GM20000 (cell line): ENCODE data around the gene ITCH.

Source experiments
- DNase-seq: peaks from one replicate; pipeline ENCODE4 v3.0.0; 2012; ENCODE audit warnings: low spot score
- TF ChIP-seq, protein P1 (sequence below): IDR thresholded peaks from 2 replicates; pipeline ENCODE4 v1.5.1; 2012; ENCODE audit warnings: mild to moderate bottlenecking, control low read depth; ENCODE audit errors: extremely low read depth, missing control alignments

ITCH gene

DNA sequence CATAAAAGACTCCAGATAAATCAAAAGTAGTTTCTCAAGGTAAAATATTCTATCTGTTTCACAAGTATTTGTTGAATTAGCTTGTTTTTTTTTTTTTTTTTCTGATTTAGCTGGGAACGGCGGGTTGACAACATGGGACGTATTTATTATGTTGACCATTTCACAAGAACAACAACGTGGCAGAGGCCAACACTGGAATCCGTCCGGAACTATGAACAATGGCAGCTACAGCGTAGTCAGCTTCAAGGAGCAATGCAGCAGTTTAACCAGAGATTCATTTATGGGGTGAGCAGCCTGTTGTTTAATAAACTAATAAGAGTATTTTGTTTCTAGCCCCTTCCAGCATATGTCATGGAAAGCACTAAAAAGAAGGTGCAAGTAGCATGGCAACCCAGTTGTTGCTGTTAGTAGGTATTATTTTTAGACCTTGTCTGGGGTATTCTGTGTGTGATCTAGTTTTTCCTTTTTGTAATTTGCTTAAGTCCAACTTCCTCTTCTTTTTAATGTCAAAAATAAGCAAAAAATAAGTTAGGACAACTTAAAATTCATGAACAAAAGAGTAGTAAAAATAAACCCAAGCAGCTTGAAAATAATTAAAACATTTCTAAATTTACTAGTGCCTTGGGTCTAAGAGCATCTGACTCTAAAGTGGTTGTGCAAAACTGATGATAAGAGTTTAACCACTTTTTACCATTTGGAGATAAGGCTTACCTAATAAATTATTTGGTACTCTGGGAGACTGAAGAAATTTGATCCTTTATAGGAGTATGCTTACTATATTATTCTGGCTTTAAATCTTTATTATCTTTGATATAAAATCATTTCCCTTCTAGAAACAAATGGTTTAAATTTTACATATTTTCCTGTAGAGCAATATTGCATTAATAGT is 82.3 kb downstream of the ITCH start:
- no peak for DNase-seq
- TF ChIP-seq, protein P1, sequence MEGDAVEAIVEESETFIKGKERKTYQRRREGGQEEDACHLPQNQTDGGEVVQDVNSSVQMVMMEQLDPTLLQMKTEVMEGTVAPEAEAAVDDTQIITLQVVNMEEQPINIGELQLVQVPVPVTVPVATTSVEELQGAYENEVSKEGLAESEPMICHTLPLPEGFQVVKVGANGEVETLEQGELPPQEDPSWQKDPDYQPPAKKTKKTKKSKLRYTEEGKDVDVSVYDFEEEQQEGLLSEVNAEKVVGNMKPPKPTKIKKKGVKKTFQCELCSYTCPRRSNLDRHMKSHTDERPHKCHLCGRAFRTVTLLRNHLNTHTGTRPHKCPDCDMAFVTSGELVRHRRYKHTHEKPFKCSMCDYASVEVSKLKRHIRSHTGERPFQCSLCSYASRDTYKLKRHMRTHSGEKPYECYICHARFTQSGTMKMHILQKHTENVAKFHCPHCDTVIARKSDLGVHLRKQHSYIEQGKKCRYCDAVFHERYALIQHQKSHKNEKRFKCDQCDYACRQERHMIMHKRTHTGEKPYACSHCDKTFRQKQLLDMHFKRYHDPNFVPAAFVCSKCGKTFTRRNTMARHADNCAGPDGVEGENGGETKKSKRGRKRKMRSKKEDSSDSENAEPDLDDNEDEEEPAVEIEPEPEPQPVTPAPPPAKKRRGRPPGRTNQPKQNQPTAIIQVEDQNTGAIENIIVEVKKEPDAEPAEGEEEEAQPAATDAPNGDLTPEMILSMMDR, result no peak

DNA sequence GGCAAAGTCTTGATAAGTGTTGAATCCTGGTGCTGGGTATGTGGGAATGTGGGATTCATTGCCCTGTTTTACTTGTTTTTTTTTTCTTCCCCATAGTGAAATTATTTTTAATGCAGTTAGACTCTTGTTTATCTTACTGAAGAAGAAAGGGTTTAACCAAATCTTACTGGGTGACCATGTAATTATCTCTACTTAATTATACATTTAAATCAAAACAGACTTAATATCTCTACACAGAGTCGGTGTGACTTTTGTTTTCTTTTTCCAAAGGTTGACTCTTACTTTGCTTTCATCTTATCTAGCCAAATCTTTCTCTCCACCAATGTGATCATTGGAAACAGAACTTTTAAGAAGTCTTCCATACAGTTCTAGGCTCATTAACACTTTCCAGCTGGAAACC is 85.4 kb downstream of the ITCH start:
- TF ChIP-seq, protein P1, result no peak
- no peak for DNase-seq

DNA sequence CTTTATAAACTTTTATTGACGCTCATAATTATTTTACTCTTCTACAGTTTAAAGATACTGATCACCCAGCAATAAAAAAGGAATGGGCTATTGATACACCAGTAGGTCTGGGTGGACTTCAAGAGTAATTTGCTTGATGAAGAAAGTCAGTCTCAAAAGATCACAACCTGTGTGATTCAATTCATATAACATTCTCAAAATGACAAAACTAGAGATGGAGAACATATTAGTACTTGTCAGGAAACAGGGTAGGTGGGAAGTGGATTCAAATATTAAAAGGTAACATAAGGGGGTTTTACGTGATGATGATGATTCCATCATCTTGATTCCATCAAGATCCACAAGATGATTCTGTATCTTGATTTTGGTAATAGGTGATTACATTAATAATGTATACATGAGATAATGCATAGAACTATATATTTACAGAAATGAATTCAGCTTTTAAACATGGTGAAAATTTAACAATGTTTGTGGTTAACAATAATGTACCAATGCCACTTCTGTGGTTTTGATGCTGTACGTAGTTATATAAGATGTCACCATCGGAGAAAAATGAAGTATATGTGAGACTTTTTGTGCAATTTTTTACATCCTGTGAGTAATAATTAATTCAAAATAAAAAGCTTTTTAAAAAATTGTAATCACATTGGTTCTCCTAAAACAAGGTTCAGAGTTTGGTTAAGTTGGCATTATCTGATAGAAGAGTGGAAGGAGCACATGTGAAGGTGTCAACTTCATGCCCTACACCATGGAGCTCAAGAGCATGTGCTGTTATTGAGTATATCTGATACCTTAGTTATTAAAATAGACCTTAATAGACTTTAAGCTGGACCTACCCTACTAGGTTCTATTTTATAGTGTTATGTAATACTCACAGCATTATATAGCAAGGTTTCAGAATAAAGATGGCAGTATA is 86.9 kb downstream of the ITCH start:
- TF ChIP-seq, protein P1, result no peak
- DNase-seq, result no peak

DNA sequence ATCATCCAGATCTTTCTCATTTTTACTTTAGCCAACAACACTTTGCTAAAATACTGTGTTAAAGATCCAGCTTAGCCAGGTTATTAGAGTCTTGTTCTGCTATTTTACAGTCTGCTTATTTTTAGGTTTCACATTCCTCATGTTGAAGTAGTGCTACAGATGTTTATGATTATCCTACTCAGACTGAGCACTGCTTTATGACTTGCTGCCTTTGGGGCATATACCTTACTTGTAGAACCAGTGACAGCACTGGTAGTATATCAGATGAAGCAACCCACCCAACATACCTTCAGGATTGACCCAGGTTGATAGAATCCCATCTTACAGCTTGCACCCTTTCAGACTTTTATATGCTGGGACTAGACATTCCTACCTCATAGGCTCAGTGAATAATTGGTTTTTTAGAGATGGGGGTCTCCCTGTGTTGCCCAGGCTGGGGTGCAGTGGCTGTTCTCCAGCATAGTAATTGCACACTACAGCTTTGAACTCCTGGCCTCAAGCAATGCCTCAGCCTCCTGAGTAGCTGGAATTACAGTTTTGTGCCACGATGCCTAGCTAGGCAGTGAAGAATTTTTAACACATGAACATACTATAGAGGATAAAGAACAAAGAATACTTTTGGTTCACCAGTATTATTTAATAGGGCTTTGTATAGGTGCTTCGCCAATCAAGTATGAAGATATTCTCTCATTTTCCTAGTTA is 89.4 kb downstream of the ITCH start:
- TF ChIP-seq, protein P1, result no peak
- DNase-seq, result no peak

DNA sequence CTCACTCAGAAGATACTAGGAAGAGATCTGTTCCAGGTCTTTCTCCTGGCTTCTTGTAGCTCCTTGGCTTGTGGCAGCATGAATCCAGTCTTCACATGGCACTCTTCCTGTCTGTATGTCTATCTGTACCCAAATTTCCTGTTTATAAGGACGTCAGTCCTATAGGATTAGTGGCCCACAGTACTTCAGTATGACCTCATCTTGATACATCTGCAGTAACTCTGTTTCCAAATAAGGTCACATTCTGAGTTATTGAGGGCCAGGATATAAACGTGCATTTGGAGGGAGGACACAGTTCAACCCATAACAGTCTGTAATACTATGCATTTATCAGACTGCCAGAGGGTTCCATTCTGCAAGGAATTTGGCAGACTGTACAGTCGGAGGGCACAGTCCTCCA is 95.6 kb downstream of the ITCH start:
- TF ChIP-seq, protein P1, result no peak
- no peak for DNase-seq

DNA sequence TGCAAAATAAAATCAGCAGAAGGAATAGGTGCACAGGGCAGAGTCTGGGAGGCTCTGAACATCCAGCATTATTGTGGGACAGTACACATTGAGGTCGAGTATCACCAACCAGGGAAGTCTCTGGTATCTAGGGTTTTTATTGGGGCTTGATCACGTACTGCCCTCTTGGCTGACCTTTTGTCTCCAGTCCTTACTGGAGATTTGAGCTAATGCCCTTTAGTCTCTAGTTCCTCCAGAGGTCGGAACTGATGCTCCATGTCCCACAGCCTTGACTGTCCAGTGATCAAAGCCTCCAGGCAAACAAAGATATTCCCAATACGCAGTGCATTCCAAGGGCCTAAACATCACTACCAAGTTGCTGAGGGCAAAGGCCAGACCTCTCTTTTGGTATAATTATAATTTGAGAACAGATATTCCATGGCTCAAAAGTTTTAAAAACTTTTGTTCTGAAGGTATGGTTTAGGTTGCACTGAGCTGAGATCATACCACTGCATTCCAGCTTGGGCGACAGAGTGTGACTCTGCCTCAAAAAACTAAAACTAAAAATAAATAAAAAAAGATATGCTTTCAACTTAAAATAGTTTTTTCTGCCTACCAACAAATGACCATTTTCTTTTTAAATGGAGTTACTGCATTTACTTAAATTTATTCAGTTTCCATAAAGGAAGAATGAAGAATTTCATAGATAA is 96.3 kb downstream of the ITCH start:
- TF ChIP-seq, protein P1, result no peak
- no peak for DNase-seq
